GM21367 (cell line): ENCODE measurements around the gene POMP.
A peak's percentile ranks its signal among the peaks of the same experiment; 100 is the strongest.
"Not testable (repeated sequence)": the region's sequence is repeated elsewhere in the genome, so short reads cannot be mapped to it uniquely, and the experiment has no call there.

ENCODE experiments used
- ATAC-seq: cut with Tn5 transposase; IDR thresholded peaks from one replicate; pipeline ENCODE4 v1.9.1; 2021; ENCODE audit not compliant: unreplicated experiment

POMP gene

DNA sequence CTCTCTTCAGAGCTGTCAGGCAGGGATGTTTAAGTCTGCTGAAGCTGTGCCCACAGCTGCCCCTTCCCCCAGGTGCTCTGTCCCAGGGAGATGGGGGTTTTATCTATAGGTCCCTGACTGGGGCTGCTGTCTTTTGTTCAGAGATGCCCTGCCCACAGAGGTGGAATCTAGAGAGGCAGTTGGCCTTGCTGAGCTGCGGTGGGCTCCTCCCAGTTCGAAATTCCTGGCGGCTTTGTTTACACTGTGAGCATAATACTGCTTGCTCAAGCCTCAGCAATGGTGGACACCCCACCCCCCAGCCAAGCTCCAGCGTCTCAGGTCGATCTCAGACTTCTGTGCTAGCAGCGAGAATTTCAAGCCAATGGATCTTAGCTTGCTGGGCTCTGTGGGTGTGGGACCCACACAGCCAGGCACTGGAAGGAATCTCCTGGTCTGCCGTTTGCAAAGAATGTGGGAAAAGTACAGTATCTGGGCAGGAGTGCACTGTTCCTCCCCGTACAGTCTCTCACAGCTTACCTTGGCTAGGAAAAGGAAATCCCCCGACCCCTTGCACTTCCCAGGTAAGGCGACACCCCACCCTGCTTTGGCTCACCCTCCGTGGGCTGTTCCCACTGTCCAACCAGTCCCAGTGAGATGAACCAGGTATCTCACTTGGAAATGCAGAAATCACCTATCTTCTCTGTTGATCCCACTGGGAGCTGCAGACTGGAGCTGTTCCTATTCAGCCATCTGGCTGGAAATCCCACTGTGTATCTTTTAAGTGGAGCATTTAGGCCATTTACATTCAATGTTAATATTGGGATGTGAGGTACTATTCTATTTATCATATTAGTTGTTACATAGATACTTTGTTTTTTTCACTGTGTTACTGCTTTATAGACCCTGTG is 34.9 kb downstream of the POMP start:
- not testable (repeated sequence) for ATAC-seq

DNA sequence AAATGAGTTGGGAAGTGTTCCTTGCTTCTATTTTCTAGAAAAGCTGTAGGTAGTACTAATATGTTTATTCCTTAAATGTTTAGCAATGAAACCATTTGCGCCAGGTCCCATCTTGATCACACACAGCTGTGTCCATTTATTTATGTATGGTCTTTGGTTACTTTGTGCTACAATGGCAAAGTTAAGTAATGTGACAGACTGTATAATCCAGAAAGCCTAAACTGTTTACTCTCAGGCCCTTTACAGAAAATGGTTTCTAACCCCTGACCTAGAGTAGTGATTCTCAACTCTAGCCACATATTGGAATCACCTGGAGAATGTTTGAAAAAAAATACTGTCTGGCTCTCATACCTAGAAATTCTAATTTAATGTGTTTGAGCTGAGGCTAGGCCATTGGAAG is 38.5 kb downstream of the POMP start:
- no peak for ATAC-seq

DNA sequence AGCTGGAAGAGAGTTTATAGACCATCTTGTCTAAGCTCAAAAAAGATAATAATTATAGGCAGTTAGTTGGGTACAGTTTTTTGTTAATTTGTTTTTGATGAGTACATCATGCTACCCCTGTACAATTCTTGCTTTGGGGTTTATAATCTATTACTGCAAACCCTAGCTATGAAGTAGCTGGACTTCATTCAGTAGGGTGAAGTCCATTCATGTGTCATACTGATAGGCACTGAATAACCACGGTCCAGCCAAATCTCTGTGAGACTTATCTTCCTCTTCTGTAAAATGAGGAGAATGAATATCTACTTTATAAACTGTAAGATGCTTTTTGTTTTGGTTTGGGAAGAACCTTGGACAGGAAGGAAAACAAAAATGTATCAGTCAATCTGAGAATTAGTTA is 40.3 kb downstream of the POMP start:
- no peak for ATAC-seq

DNA sequence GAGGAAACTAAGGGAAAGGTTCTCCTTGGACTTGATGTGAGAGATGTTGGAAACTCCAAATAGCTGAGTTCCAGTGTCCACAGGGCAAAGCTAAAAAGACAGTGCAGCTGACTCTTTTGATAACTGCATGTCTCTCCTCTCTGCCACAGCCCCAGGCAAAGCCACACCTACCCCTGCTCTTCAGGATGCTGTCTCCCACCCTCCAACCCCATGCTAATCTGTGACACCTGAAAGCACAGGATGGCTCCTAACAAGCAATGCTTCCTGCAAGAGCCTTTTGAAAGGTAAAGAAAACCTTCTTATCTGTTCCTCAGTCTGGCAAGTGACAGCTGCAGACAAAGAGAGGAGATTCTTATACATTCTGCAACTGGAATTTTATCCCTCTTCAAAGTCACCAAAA is 45.4 kb downstream of the POMP start:
- no peak for ATAC-seq

DNA sequence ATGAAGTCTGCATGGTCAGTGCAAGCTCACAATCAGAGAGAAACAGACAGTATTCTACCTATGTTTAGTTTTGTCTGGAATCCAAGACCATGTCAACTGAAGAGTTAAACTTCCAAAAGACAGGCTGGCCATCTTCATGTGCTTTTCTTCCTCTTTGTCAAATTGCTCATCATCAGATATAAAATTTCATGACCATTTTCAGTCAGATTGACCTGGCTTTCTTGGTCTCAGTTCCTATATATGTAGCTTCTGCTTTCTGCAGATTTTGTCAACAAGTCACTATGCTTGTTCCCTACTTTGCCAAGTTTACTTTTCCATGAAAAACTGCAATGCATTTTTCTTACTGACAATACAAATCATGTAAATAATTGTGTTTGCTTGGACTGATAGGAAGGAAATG is 46.0 kb downstream of the POMP start:
- ATAC-seq: no peak

DNA sequence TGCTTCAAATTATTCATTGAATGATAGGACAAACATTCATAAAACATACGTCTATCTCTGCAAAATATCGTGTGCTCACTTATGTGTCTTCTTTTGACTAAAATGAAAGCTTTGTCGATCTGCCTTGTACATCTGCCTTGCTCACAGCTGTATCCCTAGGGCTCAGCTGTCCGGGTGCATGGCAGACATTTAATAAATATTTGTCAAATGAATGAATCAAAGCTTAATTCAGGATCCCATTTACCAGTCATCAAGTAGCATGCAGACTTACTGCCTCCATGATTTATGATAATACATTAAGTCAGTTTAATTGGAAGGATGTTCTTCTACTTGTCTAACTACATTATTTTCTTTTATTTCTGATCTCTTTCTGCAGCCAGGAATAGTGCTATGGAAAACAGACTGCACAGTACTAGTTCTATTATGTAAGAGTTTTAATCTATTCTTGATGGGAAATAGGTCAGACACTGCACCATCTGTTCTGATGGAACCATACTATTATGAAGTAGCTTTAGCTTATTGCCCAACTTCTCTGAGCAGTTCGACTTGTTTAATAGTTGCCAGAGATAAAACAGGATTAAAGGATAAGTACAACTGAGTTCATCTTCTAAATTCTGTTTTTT is 46.6 kb downstream of the POMP start:
- ATAC-seq: no peak

DNA sequence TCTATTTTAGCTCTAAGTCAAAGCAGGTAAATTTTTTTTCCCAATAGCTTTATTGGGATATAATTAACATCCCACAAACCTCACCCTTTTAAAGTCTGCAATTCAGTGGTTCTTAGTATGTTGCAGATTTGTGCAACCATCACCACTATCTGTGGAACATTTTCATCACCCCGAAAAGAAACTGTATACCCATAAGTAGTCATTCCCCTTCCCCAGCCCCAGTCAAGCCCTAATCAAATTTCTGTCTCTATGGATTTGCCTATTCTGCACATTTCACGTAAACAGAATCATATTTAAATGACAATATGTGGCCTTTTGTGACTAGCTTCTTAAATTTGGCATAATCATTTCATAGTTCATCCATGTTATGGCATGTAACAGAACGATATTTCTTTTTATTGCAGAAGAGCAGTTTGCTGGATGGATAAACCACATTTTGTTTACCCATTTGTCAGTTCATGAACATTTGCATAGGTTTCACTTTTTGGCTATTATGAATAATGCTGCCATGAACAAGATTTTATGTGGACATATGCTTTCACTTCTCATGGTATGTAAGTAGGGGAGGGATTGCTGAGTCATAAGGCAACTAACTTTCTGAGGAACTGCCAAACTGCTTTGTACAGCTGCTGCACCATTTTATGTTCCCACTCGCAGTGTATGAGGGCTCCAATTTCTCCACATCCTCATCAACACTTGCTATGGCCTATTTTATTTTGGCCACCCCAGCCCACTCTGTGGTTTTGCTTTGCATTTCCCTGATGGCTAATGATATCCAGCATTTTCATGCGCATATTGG is 48.9 kb downstream of the POMP start:
- ATAC-seq: peak; percentile 98

DNA sequence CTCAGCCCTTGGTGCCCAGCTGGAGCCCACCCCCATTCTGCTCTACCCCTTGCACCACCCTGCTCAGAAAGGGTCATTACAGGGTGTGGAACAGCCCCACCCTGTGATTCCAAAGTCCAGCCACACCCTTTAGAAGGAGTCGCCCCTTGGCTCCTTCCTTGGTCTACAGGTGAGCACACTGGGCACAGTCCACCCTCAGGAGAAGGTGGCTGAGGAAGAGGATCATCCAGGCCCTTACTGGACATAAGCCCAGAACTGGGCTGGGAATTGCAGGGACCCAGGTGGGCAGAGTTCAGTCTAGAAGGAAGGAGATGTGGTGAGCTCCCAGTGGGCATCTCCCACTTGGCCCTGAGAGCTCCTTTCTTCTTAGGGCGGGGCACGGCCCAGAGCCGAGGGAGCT is 51.2 kb downstream of the POMP start:
- ATAC-seq: no peak

DNA sequence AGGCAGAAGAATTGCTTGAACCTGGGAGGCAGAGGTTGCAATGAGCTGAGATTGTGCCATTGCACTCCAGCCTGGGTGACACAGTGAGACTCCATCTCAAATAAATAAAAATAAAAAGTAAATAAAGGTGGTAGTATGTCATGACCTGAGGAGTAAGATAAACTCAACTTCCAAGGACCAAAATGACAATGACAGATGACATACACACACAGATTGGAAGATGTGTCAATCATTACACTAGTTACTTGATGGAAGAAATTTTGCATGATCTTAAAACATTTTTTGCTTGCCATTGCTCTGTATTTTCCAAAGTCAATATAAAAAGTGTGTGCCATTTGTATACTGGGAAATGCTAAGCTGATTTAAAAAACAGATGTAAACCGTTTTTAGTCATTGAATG is 55.7 kb downstream of the POMP start:
- ATAC-seq: no peak

DNA sequence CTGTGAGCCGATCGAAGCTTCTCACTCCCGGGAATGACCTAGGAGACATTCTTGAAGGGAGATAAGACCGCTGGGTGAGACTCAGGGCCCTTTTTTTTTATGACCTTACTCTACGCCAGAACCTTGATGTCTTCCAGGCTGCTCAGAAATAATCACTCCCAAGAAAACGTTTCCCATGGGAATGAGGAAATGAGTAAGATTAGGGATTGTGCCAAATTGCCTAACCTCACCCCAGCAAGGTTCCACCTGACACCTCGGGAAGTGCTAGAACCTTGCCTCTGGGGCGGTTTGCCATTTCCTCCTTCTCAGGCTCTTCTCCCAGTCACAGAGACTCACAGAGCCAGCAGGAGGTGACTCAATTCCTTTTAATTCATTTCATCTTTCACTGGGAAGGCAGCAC is 57.6 kb downstream of the POMP start:
- no peak for ATAC-seq

DNA sequence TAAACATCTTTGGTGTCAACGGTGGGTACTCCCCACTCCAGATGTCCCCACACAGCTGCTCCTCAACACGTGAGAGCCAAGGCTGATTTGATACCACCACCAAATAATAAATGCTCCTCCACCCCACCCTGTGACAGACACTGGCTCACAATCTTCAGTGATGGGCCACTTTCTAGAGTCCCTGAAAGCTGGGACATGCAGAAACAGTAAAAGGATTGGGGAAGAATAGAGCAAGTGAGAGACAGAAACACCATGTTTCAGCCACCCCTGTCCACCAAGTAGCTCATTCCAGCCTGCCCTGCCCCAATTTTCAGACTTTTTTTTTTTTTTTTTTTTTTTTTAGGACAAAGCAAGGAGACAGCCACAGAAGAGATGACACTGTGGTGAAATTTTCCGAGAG is 58.2 kb downstream of the POMP start:
- no peak for ATAC-seq

DNA sequence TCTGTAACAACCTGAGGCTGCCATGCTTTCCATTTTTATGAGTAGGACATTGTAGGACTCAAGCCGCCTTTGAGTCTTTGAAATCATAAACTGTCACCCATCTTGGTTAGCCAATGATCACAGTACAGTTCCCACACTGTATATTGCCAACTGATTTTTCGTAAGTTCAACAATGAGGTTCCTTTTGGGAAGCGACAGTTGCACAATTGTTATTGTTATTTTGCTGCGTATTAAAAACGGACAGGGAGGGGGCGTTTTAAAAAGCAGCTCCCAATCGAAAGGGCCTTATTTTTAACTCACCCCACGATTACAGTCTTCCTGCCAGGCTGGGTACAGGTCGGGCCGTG is 59.2 kb downstream of the POMP start:
- ATAC-seq: no peak

DNA sequence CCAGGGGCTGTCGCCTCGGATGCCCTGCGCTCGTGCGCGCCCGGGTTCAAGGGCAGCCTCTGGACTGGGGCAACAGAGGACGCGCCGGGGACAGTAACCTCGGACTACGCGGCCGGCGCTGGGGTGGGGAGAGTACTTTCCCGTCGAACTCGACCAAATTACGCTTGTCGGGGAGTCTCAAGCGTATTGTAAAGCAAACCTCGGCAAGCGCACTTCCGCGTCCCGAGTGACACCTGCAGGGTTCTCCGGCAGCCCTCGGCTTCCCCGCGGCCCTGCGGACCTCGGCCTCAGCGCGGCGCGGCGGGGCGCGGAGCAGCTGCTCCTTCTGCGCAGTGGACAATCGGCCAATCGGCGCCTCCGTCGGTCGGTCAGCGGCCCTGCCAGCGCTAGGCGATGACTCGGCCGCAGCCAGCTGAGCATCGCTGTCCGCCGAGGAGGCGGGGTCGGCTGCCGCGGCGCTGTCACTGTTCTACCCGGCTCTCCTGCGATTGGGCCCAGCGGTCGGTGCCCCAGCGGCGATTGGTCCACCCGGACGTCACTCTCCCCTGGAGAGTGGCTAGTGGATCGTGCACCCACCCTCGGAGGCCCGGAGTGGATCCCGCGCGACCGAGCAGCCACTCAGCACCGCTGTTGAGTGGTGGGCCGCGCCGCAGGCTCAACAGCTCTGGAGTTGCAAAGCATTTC is 59.8 kb downstream of the POMP start, which contains the start of gene SLC46A3:
Gene SLC46A3, minus strand, starts transcription at position 428 of the 684 bp plus-strand sequence. CDS start 972 bp downstream, outside the sequence.
- ATAC-seq: peak; percentile 97

DNA sequence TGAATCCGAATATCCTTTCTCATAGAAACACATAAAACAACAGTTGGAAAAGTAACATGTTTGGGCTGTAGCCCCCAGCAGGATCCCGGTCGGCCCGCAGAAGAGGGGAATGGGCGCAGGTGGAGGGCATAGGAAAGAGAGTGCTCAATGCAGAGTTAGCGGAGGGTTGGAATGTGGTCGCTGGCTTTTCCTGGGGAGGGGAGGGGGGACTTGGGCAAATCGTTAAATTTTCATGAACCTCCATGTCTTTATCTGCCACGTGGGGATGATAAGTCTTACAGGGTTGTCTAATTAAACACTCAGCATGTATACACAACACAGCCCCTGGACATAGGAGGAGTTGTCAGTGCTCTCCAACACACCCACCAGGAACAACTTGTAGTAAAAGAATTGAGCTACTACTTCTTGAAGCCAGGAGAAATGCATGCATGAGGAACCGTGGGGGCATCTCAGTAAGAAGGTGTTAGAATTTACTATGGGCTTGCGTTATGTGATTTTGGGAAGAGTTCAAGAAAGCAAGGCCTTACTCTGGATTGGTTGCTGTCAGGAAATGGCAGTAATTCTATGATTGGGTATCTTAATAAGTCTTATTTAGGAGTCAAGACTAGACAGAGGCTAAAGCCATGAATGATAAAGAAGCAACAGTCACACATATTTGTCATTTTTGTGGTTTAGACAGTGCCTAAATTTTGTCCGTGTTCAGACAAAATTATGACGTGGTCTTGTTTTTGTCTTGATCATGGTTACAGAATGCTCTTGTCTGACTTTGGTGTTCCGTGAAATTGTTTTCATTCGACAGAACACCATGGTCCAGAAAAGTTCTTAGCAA is 60.5 kb downstream of the POMP start:
- ATAC-seq: no peak

DNA sequence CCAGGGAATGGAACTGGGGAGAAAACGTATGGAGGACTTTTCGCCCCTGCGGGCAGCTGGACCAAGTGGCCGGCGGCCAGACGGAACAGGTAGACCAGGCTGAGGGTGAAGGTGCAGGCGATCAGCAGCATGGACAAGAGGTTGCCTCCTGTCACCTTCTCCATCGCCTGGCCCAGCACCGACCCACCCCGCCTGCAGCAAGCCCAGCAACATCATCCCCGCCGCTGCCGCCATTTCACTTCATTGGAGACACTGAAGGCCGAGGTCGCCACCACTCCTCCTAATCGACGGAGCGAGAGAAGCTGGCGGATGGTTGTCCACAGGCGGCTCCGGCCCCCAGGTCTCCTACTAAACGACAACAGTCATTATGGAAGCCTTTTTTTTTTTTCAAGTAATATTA is 64.9 kb downstream of the POMP start:
- no peak for ATAC-seq

DNA sequence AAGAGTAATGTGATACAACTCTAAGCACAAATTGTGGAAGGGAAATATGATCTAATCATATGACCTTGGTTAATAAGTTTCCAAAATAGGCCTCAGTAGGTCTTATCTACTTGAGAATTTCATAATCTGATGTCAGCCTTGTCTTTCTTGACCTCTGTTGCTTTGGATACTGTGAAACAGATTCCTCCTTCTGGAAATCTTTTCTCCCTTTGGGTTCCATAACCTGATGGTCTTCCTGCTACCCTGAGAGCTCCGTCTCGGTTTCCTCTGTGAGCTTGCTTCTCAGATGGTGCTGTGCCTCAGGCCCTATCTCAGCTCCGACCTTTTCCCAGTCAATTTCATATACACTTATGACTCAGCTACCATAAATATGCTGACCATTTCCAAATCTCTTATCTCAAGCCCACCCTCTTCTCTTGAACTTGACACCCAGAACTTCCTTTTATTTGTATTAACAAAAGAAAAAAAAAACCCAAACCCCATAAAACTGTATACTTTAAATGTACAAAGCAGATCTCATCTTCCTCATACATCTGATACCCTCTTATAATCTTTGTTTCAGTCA is 66.2 kb downstream of the POMP start:
- no peak for ATAC-seq
